SH-SY5Y (cell line): ENCODE results near the gene MFF.

ENCODE experiments used
- GATA2 ChIP-seq: IDR thresholded peaks from 2 replicates; pipeline ENCODE4 v1.6.1; 2011; ENCODE audit warnings: mild to moderate bottlenecking, low read depth, low read length
- GATA3 ChIP-seq: IDR thresholded peaks from 2 replicates; pipeline ENCODE4 v1.6.1; 2011; ENCODE audit warnings: low read depth, mild to moderate bottlenecking, low read length, moderate library complexity

DNA sequence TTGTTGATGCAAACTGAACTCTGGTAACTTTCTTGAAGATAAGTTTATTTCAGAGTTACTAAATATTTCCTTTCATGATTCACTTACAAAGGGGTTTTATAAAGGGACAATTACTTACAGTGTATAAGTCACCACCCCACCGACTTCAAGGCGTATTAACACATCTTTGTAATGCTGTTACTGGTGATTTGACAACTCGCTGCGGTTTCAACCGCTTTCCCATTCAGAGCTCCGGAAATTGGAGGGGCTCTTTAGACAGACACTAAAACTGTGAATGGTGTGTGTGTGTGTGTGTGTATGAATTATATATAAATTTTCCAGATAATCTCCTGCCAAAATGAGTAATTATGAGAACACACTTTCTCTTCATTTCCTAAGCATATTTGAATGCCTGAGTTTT, 49.1 kb downstream of the MFF start:
- no peak for TF ChIP-seq GATA2
- TF ChIP-seq GATA3 = no peak
